GM18498 (cell line): ENCODE data around the gene TCEANC.
A peak's percentile ranks its signal among the peaks of the same experiment; 100 is the strongest.
"Not testable (repeated sequence)": the region's sequence is repeated elsewhere in the genome, so short reads cannot be mapped to it uniquely, and the experiment has no call there.

Experiments
- ATAC-seq: cut with Tn5 transposase; IDR thresholded peaks from one replicate; pipeline ENCODE4 v1.9.1; 2021; ENCODE audit warnings: mild to moderate bottlenecking, moderate library complexity; ENCODE audit not compliant: unreplicated experiment

The TCEANC gene, protein sequence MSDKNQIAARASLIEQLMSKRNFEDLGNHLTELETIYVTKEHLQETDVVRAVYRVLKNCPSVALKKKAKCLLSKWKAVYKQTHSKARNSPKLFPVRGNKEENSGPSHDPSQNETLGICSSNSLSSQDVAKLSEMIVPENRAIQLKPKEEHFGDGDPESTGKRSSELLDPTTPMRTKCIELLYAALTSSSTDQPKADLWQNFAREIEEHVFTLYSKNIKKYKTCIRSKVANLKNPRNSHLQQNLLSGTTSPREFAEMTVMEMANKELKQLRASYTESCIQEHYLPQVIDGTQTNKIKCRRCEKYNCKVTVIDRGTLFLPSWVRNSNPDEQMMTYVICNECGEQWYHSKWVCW

DNA sequence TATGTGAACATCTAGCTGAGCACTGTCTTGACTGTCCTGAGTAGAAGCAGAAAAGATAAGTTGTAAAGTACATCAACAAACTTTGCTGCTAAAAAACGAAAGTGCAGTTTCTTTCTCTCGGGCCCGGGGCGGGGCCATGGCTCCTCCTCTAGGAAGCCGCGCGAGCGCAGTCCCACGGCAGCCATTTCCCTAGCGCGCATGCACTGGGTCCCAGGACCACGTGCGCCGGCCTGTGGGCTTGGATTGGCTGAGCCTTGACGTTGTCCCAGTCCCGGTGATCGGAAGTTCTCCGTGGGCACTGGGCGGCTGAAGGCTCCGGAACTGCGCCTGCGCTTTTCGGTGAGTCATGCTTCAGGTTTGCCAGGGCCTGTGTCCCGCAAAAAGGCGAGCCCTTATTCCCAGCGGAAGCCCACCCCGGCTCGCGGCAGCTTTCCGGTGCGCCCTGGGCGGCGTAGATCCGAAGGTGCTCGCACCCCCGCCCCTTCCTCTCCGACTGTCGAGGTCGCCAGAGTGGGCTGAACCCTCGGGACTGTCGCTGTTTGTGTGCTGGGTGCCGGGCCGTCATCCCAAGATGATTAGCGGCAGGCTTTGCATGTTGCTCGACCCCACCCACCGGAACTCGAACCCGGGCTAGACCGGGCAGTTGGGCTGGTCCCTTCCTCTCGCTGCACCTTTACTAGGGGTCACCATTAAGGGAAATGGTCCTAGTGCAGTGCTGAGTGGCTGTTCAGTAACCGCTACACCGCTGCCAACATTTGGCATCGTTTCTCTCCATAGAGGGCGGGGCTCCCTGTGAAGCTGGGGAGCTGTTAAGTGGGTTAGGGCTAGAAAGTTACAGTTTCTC is at the start of gene TCEANC:
Gene TCEANC (plus strand): TSS at position 292 of the 844 bp plus-strand sequence. CDS start 9,368 bp downstream, outside the sequence.
- ATAC-seq = peak; percentile 92

DNA sequence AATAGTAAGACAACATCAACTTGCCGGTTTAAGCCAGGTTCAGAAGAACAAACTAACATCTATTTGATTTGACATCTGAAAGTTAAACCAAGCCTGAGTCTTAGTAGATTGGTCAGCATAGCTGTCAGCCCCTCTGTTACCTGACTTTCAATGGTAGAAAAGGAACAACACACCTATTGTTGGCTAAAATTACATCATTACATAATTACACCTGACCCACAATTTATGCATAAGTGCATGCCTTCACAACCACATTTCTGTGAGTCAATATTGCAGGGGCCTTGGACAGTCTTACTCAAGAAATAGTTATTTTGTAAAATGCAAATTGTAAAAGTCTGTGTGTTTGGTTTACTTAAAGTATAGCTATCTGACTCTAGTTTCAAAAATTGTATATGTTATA is 47.3 kb upstream of the TCEANC start:
- no peak for ATAC-seq

DNA sequence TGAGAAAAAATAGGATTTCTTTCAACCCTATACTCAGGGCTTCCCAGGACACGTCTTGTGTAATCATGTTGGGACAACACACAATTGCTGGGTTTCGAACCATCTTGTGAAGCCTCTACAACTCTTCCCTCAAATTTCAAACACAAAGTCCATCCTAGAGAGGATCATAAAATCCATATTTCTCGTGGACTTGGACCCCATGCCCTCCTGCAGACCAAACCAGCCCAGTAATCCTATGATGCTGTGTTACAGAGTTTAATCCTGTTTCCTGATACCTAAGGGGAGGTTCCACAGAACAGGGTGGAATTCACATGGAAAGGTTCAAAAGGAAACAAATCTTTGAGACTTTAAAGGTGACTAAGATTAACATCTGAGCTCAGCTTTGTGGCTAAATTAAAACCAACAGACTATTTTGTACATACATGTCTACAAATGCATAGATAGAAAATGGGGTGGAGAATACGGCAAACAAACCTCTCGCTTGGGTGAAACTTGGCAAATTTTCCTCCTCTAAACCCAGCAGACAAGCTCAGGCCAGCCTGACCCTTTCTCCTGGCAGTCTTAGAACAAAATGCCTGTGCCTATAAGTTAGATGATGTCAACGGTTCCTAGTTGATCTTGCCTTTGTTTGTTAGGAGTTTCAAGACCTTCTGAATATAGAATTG is 45.5 kb upstream of the TCEANC start:
- no peak for ATAC-seq

DNA sequence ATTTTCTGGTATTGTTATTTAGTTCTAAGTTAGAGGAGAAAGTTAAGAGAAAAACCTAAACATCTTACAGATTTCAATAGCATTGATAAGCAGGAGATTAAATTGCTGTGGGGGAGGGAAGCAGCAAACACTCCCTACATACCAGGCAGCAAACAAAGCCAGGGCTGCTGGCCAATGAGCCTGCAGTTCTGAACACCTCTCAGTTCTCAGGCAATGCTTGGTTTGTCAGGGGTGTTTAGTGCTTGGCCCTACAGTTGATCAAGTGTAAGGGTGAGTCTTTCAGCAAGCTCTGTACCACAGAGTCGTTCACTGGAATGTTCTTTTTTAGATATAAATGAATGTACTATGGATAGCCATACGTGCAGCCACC is 45.0 kb upstream of the TCEANC start:
- ATAC-seq = no peak

DNA sequence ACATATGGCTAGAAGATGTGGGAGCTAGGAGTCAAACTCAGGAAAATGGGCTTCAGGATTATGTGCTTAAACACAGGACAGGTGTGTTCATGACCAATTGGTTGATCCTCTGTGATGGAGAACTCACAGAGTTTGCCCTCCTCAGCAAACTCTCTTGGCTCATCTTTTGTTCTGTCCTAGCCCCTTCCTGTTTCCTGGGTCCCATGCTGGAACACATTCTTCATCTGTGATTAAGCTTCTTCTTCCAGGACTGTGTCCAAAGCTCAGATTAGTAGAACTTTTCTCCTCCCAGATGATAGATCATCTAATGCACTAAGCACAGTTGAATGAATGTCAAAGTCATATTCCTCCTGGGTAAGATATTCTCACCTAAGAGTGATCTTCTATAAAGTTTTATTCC is 38.8 kb upstream of the TCEANC start:
- ATAC-seq = no peak

DNA sequence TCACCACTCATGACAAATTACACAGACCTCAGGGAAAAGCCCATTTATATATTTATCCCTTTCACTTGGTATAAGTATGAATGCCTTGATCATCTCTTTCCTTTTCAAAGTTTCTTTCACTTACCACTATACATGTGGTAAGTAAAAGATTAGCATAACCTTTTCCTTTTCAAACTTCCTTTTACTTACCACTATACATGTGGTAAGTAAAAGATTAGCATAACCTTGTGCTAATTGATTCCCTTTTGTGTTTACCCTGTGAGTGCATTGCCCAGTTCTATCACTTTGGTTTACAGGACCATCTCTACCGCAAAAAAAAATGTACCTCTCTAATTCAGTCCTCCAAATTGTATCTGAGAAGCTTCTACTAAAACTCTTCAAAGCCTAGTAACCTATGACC is 32.7 kb upstream of the TCEANC start:
- no peak for ATAC-seq

DNA sequence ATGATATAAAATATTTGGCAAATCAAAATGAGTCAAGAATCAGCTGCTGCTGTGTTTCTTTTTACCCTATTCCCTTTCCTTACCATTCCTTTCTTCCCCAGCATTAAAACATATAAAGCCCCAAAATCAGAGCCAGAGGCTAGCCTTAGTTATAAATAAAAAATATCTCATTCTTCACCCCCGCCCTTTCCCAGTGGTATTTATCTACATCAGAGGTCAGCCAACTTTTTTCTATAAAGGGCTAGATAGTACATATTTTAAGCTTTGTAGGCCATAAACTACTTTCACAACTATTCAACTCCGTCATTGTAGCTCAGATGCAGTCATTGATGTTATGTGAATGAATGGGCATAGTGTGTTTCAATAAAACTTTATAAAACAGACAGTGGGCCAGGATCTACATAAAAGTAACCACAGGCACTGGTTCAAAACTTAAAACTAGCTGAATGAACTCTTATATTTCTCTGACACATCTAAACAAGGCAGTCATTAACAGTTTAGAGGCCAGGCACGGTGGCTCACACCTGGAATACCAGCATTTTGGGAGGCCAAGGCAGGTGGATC is 30.5 kb upstream of the TCEANC start:
- no peak for ATAC-seq

DNA sequence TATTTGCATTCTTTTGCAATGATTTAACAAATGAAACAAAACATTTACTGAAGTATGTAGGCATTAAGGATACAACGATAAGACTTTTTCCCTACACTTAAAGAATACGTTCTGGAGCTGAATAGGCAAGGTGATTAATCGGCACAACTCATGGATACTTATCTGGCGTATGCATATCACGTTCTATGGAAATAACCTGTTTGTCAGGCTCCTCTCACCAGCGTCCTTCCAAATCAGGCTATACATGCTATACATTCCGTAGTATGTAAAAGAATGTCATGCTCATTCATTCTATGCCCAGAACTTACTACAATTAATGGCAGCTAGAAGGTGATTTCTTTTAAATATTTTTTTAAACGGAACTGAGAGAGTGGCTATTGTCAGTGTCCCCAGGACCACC is 25.6 kb upstream of the TCEANC start:
- no peak for ATAC-seq

DNA sequence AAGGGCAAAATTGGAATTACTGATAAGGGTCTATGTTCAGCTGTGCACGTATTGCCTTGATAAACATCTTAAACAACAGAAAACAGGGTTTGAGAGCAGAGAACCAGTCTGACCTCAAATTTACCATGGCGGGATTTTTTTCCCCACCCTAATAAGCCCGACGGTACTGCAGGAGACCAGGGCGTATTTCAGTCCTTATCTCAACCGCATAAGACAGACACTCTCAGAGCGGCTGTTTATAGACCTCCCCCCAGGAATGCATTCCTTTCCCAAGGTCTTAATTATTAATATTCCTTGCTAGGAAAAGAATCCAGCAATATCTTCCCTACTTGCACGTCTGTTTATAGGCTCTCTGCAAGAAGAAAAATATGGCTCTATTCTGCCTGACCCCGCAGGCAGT is 15.7 kb upstream of the TCEANC start:
- not testable (repeated sequence) for ATAC-seq

DNA sequence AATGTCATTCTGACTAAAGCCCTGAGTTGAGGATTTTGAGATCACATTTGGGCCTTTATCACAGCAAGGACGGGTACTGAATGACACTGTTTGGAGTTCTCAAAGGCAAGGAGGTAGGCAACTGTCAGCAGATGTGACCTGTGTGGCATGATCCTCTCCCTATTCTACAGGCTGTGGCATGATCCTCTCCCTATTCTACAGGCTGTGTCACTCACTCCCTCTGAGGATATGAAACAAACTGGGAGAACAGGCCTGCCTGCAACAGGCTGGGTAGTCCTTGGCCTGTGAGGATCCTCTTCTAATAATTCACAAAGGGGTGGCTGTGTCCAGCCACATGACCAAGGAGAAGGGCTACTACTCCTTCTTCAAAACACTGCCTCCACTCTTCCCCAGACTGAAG is 14.9 kb upstream of the TCEANC start:
- no peak for ATAC-seq

DNA sequence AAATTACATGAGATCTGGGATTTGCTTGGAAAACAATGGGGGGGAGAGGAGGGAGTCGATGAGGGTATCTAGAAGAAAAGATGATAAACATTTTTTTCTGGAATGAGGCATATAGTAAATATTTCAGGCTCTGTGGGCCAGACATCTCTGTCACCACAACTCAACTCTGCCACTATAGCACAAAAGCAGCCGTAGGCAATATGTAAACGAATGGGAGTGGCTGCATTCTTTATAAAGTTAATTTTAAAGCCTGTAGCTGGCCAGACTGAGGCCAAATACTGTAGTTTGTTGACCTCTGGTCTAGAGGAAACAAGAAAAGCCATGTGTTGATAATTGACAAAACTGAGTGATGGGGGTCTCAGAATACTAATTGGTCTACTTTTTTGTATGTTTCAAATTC is 14.1 kb upstream of the TCEANC start:
- ATAC-seq = no peak

DNA sequence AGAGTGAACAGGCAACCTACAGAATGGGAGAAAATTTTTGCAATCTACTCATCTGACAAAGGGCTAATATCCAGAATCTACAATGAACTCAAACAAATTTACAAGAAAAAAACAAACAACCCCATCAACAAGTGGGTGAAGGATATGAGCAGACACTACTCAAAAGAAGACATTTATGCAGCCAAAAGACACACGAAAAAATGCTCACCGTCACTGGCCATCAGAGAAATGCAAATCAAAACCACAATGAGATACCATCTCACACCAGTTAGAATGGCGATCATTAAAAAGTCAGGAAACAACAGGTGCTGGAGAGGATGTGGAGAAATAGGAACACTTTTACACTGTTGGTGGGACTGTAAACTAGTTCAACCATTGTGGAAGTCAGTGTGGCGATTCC is 11.3 kb upstream of the TCEANC start:
- not testable (repeated sequence) for ATAC-seq

DNA sequence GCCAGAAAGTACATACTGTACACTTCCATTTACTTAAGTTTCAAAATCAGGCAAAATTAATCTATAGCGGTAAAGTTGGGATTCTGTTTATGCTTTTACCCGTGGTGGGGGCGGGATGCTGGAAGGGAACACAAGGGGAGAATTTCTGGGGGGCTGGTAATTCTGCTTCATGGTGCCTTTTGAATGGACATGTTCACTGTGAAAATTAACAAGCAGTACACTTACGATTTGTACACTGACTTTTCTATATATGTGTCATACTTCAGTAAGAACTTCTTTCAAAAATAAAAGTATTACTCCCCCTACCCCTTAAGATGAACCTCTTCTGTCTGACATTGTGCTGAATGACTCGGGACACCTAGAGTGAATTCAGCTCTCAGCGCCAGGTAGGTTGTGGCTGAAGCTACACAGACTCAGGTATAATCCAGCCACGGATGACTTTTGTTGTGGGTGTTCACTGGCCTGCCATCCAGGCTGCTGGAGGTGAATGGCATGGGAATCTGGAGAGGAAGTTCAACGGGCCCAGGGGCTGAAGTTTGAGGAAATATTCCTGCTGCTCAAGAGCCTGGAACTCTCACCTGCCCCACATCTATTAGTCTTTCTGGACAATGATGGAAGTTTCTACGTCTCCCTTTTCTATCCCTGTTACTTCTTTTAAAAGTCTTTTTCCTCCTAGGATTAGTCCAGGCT is 7.3 kb upstream of the TCEANC start:
- ATAC-seq = no peak

DNA sequence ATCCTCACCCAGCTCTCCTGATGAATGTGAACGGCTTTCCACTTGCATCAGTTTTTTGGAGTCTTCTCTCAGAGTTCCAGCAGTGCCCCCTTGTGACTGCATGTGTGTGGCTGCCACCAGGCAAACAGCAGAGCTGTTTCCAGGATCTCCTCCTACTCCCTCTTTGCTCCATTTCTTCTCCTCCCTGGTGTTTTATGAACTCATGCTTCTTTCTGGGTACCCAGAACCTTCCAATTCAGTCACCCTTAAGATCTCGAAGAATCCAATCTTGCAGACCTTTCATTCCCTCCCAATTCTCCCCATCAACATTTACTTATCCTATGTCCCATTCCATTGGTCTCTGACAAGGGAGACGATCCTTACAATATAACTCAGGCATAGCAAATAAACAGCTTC is 6.8 kb upstream of the TCEANC start:
- ATAC-seq = no peak

DNA sequence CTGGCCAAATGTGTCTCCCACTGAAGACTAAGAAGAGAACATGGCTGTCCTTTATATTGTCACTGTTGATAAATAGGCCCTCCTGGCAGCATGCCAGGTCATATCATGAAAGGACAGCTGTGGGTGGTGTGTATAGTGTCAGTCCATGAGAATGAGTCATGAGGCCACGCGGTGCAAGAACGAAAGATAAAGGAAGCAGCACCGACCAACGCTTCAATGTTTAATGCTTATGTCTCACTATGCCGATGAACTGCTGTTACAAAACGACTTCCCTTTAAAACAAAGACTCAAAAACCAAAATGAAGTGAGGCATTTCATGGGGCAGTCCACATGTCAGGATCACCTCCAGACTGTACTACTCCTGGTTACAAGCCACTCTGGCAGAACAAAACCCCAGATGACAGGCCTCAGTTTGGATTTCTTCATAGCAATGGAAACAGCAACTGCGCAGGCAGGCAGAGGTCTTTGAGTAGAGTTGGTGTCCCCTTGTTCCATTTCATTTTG is 5.2 kb upstream of the TCEANC start:
- no peak for ATAC-seq

DNA sequence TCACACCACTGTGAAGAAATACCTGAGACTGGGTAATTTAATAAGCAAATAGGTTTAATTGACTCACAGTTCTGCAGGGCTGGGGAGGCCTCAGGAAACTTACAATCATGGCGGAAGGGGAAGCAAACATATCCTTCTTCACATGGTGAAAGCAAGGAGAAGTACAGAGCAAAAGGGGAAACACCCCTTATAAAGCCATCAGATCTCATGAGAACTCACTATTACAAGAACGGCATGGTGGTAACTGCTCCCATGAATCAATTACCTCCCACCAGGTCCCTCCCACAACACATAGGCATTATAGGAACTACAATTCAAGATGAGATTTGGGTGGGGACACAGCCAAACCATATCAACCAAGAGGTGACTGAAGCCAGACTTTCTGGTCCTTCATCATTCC is 4.6 kb upstream of the TCEANC start:
- not testable (repeated sequence) for ATAC-seq

DNA sequence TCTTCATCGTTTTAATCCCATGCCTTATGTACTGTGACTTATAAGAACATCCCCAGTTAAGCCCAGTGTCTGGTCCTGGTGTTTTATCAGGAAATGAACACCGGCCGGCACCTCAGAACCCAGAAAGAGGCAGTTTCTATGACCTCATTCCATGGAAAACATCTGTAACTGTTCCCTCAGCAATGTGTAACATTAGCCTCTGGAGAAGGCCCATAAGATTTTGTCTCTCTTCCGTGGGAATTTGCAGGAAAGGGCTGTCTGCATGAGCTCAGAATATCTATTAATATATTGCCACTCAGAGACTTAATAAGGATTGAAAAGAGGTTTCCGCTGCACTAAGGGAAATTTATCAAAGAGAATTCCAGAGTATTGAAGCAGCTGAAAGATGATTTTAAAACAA is 3.1 kb upstream of the TCEANC start:
- ATAC-seq = no peak

DNA sequence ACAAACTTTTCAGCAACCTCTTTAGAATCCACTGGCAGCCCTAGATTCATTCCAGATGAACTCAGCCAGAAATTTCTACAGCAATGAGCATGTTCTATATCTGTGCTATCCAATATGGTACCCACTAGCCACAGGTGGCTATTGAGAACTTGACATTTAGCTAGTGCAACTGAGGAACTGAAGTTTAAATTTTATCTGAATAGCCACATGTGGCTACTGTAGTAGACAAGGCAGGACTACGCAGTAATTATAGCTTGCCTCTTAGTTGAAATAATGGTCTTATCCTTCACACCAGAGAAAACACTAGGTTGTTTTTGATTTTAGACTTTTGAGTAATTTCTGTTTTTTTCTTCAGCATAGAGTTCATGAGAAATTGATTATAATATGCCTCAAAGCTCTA is 2.6 kb upstream of the TCEANC start:
- ATAC-seq = no peak

DNA sequence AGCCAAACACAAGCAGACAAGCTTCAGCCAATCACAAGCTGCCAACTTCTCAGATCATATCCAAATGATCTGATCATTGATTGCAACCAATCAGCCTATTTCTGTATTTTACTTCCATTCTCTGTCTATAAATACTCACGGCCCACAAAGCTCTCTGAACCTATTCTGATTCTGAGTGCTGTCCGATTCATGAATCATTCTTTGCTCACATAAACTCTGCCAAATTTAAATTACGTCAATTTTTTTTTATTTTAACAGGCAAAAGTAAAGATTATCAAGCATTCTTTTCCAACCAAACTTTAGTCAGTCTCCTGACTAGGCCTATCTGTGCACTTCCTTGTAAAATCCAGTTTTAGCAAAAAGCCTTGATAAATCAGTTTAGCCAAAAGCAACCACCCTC is 1.8 kb upstream of the TCEANC start:
- no peak for ATAC-seq

DNA sequence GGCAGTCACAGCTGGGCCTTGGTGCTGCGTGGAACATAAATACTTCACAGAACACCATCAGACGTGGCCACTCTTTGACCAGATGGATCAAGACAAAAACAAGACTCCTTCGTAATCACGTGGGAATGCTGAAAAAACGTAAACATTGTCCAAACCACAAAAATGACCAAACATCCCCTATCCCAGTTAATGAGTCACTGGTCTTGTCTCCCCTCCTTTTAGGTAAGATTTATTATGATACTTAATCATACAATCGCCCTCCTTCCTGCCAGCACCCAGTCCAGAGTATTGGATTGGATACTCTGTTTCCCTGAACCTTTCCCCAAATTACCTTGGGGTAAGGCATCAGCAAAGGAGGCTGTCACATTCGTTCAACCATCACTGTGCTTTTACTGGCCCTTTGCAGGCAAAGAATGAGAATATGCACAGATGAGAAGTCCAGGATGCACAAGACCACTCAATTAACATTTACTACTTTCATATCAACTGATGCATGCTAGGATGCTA is 601 bp upstream of the TCEANC start:
- ATAC-seq = no peak
